Erythroblast (primary cell): ENCODE measurements around the gene YPEL4.

Source experiments
- GATA1 ChIP-seq: IDR thresholded peaks from 2 replicates; pipeline ENCODE4 v1.6.1; 2011; ENCODE audit warnings: low read depth, mild to moderate bottlenecking, control low read depth, low read length, moderate library complexity
- POLR2A ChIP-seq: IDR thresholded peaks from 2 replicates; pipeline ENCODE4 v1.6.1; 2011; ENCODE audit warnings: mild to moderate bottlenecking, low read length

- no peak for TF ChIP-seq POLR2A
- TF ChIP-seq GATA1: no peak
These were observed 3.4 kb downstream of the YPEL4 start for GRCh38 chr11:57646194-57646798.
